H9 (cell line): ENCODE measurements around the gene ADPRH. TPM values are rescaled to one million over a fixed set of nuclear protein-coding genes. Genes with fewer than 3 reads are reported as not detected.

ENCODE experiments used
- DNase-seq: peaks from one replicate; pipeline ENCODE4 v3.0.0-alpha.2; 2017
- H2AFZ ChIP-seq: one replicate; pipeline ENCODE4 v1.6.1; 2013; ENCODE audit warnings: mild to moderate bottlenecking, low read length, control low read depth, moderate library complexity
- H2AK5ac ChIP-seq: 2 replicates; pipeline ENCODE4 v1.6.1; 2013; ENCODE audit warnings: low read length, control low read depth, mixed read lengths; ENCODE audit not compliant: insufficient read length
- H2BK120ac ChIP-seq: one replicate; pipeline ENCODE4 v1.6.1; 2013; ENCODE audit warnings: low read depth, mild to moderate bottlenecking, low read length, control low read depth, inconsistent platforms; ENCODE audit not compliant: poor library complexity, severe bottlenecking
- H2BK12ac ChIP-seq: 2 replicates; pipeline ENCODE4 v1.6.1; 2013; ENCODE audit warnings: low read length, control low read depth, mixed read lengths, low read depth; ENCODE audit not compliant: insufficient read length
- H2BK15ac ChIP-seq: 2 replicates; pipeline ENCODE4 v1.6.1; 2013; ENCODE audit warnings: low read depth, low read length, control low read depth
- H2BK20ac ChIP-seq: one replicate; pipeline ENCODE4 v1.6.1; 2013; ENCODE audit warnings: low read depth, mild to moderate bottlenecking, low read length, control low read depth, inconsistent platforms; ENCODE audit not compliant: poor library complexity, severe bottlenecking
- H2BK5ac ChIP-seq: 2 replicates; pipeline ENCODE4 v1.6.1; 2013; ENCODE audit warnings: low read length, control low read depth, mixed read lengths; ENCODE audit not compliant: insufficient read length
- H3K14ac ChIP-seq: 2 replicates; pipeline ENCODE4 v1.6.1; 2013; ENCODE audit warnings: low read length, control low read depth; ENCODE audit not compliant: insufficient read depth
- H3K18ac ChIP-seq: 2 replicates; pipeline ENCODE4 v1.6.1; 2013; ENCODE audit warnings: low read depth, mild to moderate bottlenecking, mixed read lengths, low read length, control low read depth; ENCODE audit not compliant: insufficient read length
- H3K23ac ChIP-seq: 2 replicates; pipeline ENCODE4 v1.6.1; 2013; ENCODE audit warnings: low read length, control low read depth, mixed read lengths, low read depth; ENCODE audit not compliant: insufficient read length
- H3K23me2 ChIP-seq: 2 replicates; pipeline ENCODE4 v1.6.1; 2013; ENCODE audit warnings: low read depth, mild to moderate bottlenecking, mixed read lengths, low read length, control low read depth; ENCODE audit not compliant: insufficient read length, poor library complexity, severe bottlenecking
- H3K27ac ChIP-seq: 2 replicates; pipeline ENCODE4 v1.5.1; 2013; ENCODE audit warnings: low read length, control low read depth, mixed read lengths, low read depth; ENCODE audit not compliant: insufficient read length
- H3K27me3 ChIP-seq: 2 replicates; pipeline ENCODE4 v1.6.1; 2013; ENCODE audit warnings: low read length, control low read depth, inconsistent platforms; ENCODE audit not compliant: insufficient read depth
- H3K4ac ChIP-seq: 2 replicates; pipeline ENCODE4 v1.6.1; 2013; ENCODE audit warnings: low read depth, mild to moderate bottlenecking, control low read depth, inconsistent platforms, low read length, moderate library complexity
- H3K4me1 ChIP-seq: 2 replicates; pipeline ENCODE4 v1.6.1; 2013; ENCODE audit warnings: low read length, control low read depth, inconsistent platforms; ENCODE audit not compliant: insufficient read depth
- H3K4me2 ChIP-seq: 2 replicates; pipeline ENCODE4 v1.6.1; 2013; ENCODE audit warnings: low read length, control low read depth, mixed read lengths; ENCODE audit not compliant: insufficient read length, insufficient read depth
- H3K56ac ChIP-seq: 2 replicates; pipeline ENCODE4 v1.6.1; 2013; ENCODE audit warnings: low read depth, mild to moderate bottlenecking, mixed read lengths, low read length, control low read depth; ENCODE audit not compliant: insufficient read length
- H3K79me1 ChIP-seq: 2 replicates; pipeline ENCODE4 v1.6.1; 2013; ENCODE audit warnings: low read depth, mild to moderate bottlenecking, moderate library complexity, low read length, control low read depth, inconsistent platforms; ENCODE audit not compliant: insufficient read depth, poor library complexity, severe bottlenecking
- H3K79me2 ChIP-seq: 2 replicates; pipeline ENCODE4 v1.6.1; 2013; ENCODE audit warnings: low read length, control low read depth, inconsistent platforms; ENCODE audit not compliant: insufficient read depth
- H3K9ac ChIP-seq: 2 replicates; pipeline ENCODE4 v1.6.1; 2013; ENCODE audit warnings: low read length, control low read depth, mixed read lengths; ENCODE audit not compliant: insufficient read length; ENCODE audit errors: extremely low read depth
- H3K9me3 ChIP-seq: one replicate; pipeline ENCODE4 v1.6.1; 2013; ENCODE audit warnings: low read depth, low read length, inconsistent platforms; ENCODE audit not compliant: control insufficient read depth
- H3T11ph ChIP-seq: one replicate; pipeline ENCODE4 v1.6.1; 2013; ENCODE audit warnings: mild to moderate bottlenecking, low read length, control low read depth, inconsistent platforms
- H4K20me1 ChIP-seq: one replicate; pipeline ENCODE4 v1.6.1; 2013; ENCODE audit not compliant: control insufficient read depth, insufficient read length, insufficient read depth
- H4K5ac ChIP-seq: 2 replicates; pipeline ENCODE4 v1.6.1; 2013; ENCODE audit warnings: low read depth, mild to moderate bottlenecking, mixed read lengths, low read length, control low read depth; ENCODE audit not compliant: insufficient read length
- H4K8ac ChIP-seq: replicated peaks from 2 replicates; pipeline ENCODE4 v1.6.1; 2013; ENCODE audit warnings: low read length, control low read depth, mixed read lengths, low read depth; ENCODE audit not compliant: insufficient read length
- H4K91ac ChIP-seq: 2 replicates; pipeline ENCODE4 v1.6.1; 2013; ENCODE audit warnings: low read depth, mild to moderate bottlenecking, moderate library complexity, mixed read lengths, low read length, control low read depth; ENCODE audit not compliant: insufficient read length
- H3K27ac Mint-ChIP-seq, 3 experiments: 2 replicates in 2 of 3; 3 replicates in 1 of 3; pipeline ENCODE4 v1.8.0; 2020 to 2021; ENCODE audit warnings: mixed read lengths in 3 of 3, mild to moderate bottlenecking in 1 of 3, moderate library complexity in 1 of 3
- H3K27me3 Mint-ChIP-seq: 2 replicates; pipeline ENCODE4 v1.8.0; 2021; ENCODE audit warnings: low read depth, mild to moderate bottlenecking, moderate library complexity, mixed read lengths
- H3K36me3 Mint-ChIP-seq, 3 experiments: 2 replicates in 2 of 3; 3 replicates in 1 of 3; pipeline ENCODE4 v1.8.0; 2020 to 2021; ENCODE audit warnings: low read depth in 3 of 3, mixed read lengths in 3 of 3; ENCODE audit not compliant: insufficient read depth in 1 of 3
- H3K4me1 Mint-ChIP-seq, 2 experiments: 2 replicates each; pipeline ENCODE4 v1.8.0; 2020; ENCODE audit warnings: mixed read lengths in 2 of 2
- H3K4me3 Mint-ChIP-seq, 2 experiments: 2 replicates in 1 of 2; 3 replicates in 1 of 2; pipeline ENCODE4 v1.8.0; 2020 to 2021; ENCODE audit warnings: mild to moderate bottlenecking in 2 of 2, mixed read lengths in 2 of 2, moderate library complexity in 1 of 2
- H3K9me3 Mint-ChIP-seq, 2 experiments: 2 replicates in 1 of 2; 3 replicates in 1 of 2; pipeline ENCODE4 v1.8.0; 2020; ENCODE audit warnings: mild to moderate bottlenecking in 2 of 2, mixed read lengths in 2 of 2, moderate library complexity in 1 of 2
- WGBS: extraction: QIAGEN DNeasy Blood & Tissue Kit; methylation state at CpG from one replicate; pipeline ENCODE4 v1.1.7; 2013; ENCODE audit warnings: missing lambda C conversion rate, low lambda C conversion rate, mixed read lengths; ENCODE audit not compliant: insufficient read length; ENCODE audit errors: extremely low coverage; 5-methylcytosine and 5-hydroxymethylcytosine counted together
- total RNA-seq: library from RNA; stranded (reverse); gene quantifications from 2 replicates; pipeline ENCODE4 v1.2.1, GENCODE V29; 2021
- TF ChIP-seq, protein P1 (sequence below): fragments of 200-600 bp; sonication (generic); conservative IDR thresholded peaks from 3 replicates; pipeline ENCODE4 v1.8.0; 2021; ENCODE audit warnings: antibody characterized with exemption, mild to moderate bottlenecking

The ADPRH gene
- total RNA-seq, 1 experiment from 2014 or later: 3.1 TPM

GRCh38 chr3:119547227-119547626 is 32.1 kb upstream of the ADPRH start:
- Mint-ChIP-seq H3K4me1 (peaks cover 3 to 10% of the 10 kb centered on the region in 2 experiments; a peak in 2 of 4 replicates), H3K36me3 (no peaks in the 10 kb centered on the region), H3K27me3 (no peaks in the 10 kb centered on the region), H3K27ac (no peak overlapping the region), H3K9me3 (no peaks in the 10 kb centered on the region), H3K4me3 (no peak overlapping the region)
- TF ChIP-seq, protein P1, sequence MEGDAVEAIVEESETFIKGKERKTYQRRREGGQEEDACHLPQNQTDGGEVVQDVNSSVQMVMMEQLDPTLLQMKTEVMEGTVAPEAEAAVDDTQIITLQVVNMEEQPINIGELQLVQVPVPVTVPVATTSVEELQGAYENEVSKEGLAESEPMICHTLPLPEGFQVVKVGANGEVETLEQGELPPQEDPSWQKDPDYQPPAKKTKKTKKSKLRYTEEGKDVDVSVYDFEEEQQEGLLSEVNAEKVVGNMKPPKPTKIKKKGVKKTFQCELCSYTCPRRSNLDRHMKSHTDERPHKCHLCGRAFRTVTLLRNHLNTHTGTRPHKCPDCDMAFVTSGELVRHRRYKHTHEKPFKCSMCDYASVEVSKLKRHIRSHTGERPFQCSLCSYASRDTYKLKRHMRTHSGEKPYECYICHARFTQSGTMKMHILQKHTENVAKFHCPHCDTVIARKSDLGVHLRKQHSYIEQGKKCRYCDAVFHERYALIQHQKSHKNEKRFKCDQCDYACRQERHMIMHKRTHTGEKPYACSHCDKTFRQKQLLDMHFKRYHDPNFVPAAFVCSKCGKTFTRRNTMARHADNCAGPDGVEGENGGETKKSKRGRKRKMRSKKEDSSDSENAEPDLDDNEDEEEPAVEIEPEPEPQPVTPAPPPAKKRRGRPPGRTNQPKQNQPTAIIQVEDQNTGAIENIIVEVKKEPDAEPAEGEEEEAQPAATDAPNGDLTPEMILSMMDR: no peak
- Histone ChIP-seq H4K5ac (no peak overlapping the region), H3K79me2 (no peaks in the 10 kb centered on the region), H2BK5ac (no peak overlapping the region), H3K9ac (no peak overlapping the region), H2BK120ac (no peak overlapping the region), H3K14ac (no peak overlapping the region), H2BK15ac (no peak overlapping the region), H3K27me3 (no peaks in the 10 kb centered on the region), H3K23ac (no peak overlapping the region), H4K91ac (no peak overlapping the region), H3K4ac (no peak overlapping the region), H3K23me2 (no peaks in the 10 kb centered on the region), H3K18ac (no peak overlapping the region), H2AFZ (no peak overlapping the region), H3K4me2 (no peak overlapping the region), H2BK20ac (no peak overlapping the region), H3K4me1 (no peaks in the 10 kb centered on the region), H2AK5ac (no peak overlapping the region), H3K79me1 (no peaks in the 10 kb centered on the region), H3K9me3 (no peaks in the 10 kb centered on the region), H3K27ac (no peak overlapping the region), H4K8ac (no peak overlapping the region), H3K56ac (no peak overlapping the region), H2BK12ac (no peak overlapping the region), H4K20me1 (no peaks in the 10 kb centered on the region), H3T11ph (no peak overlapping the region)
- WGBS: no CpG with 5 or more reads among the region's 1 CpG
- DNase-seq: no peak
